HG03469 (cell line): ENCODE measurements around the gene LFNG.
"Not testable (repeated sequence)": the region's sequence is repeated elsewhere in the genome, so short reads cannot be mapped to it uniquely, and the experiment has no call there.

Experiments used
- ATAC-seq: cut with Tn5 transposase; IDR thresholded peaks from one replicate; pipeline ENCODE4 v1.9.1; 2021; ENCODE audit warnings: mild to moderate bottlenecking, moderate library complexity, moderate number of reproducible peaks; ENCODE audit not compliant: unreplicated experiment

Gene LFNG

GRCh38 chr7:2527505-2528467, 8.2 kb downstream of the LFNG start:
- ATAC-seq: no peak

GRCh38 chr7:2528481-2529095, 9.0 kb downstream of the LFNG start:
- no peak for ATAC-seq

- no peak for ATAC-seq
Measured at GRCh38 chr7:2529161-2530070, 9.8 kb downstream of the LFNG start.

- no peak for ATAC-seq
Measured at GRCh38 chr7:2530071-2530987, 10.8 kb downstream of the LFNG start.

- ATAC-seq: not testable (repeated sequence)
Measured at GRCh38 chr7:2530994-2531795, 11.6 kb downstream of the LFNG start.

- ATAC-seq: not testable (repeated sequence)
Measured at GRCh38 chr7:2531796-2532110, 12.2 kb downstream of the LFNG start.

- ATAC-seq: not testable (repeated sequence)
Measured at GRCh38 chr7:2532199-2532772, 12.7 kb downstream of the LFNG start.

- not testable (repeated sequence) for ATAC-seq
Measured at GRCh38 chr7:2532816-2533215, 13.2 kb downstream of the LFNG start.

- not testable (repeated sequence) for ATAC-seq
Measured at GRCh38 chr7:2533566-2533965, 14.0 kb downstream of the LFNG start.

- ATAC-seq: not testable (repeated sequence)
Measured at GRCh38 chr7:2534214-2534613, 14.6 kb downstream of the LFNG start.

GRCh38 chr7:2535872-2536627, 16.5 kb downstream of the LFNG start:
- not testable (repeated sequence) for ATAC-seq

GRCh38 chr7:2537981-2538851, 18.6 kb downstream of the LFNG start:
- no peak for ATAC-seq

GRCh38 chr7:2539031-2539911, 19.7 kb downstream of the LFNG start:
- ATAC-seq: no peak

- ATAC-seq: no peak
Measured at GRCh38 chr7:2540133-2540532, 20.6 kb downstream of the LFNG start.

GRCh38 chr7:2540641-2541051, 21.1 kb downstream of the LFNG start:
- ATAC-seq: no peak

- ATAC-seq: no peak
Measured at GRCh38 chr7:2541291-2542010, 21.9 kb downstream of the LFNG start.
